A549 (cell line): ENCODE results near the gene TUBG2. TPM values are rescaled to one million over a fixed set of nuclear protein-coding genes. Genes with fewer than 3 reads are reported as not detected.

Source experiments
- ATAC-seq, 2 experiments: fragments of 200-7000 bp in 1 of 2; fragments of >200 bp in 1 of 2; cut with Nextera tagmentation in 1 of 2; cut with Tn5 transposase in 1 of 2; 3 replicates each; pipeline versions ENCODE4 v1.8.0 to v1.9.1; 2018 to 2020; ENCODE audit warnings: mild to moderate bottlenecking in 1 of 2, moderate library complexity in 1 of 2
- CTCF ChIA-PET: fragments of 300-600 bp; sonication (Branson Sonifier 250); formaldehyde crosslinking; extraction: SDS; loops from one replicate; lab custom pipeline; 2021; ENCODE audit warnings: antibody characterized with exemption, inconsistent platforms; lab: Yijun Ruan, JAX
- POLR2A ChIA-PET: fragments of 350-600 bp; formaldehyde crosslinking; extraction: SDS; loops from one replicate; lab custom pipeline; 2021; ENCODE audit warnings: antibody characterized with exemption, inconsistent platforms; lab: Yijun Ruan, JAX
- DNase-seq, 2 experiments: peaks; one replicate each; pipeline versions ENCODE4 v3.0.0 to v3.0.0-alpha.2; 2011 to 2016; ENCODE audit warnings: low read depth in 1 of 2, low spot score in 1 of 2
- FAIRE-seq: peaks from 2 replicates; lab custom pipeline; 2011; peaks lifted over from hg19 to GRCh38; lab: Jason Lieb, UNC
- H3K27ac ChIP-seq, 2 experiments: fragments of >200 bp; sonication (Bioruptor Twin); formaldehyde crosslinking; 3 replicates each; pipeline ENCODE4 v1.5.1; 2016 to 2017
- H3K4me1 ChIP-seq: fragments of >200 bp; sonication (Bioruptor Twin); formaldehyde crosslinking; 3 replicates; pipeline ENCODE4 v1.6.1; 2016
- H3K4me2 ChIP-seq: fragments of >200 bp; sonication (Bioruptor Twin); formaldehyde crosslinking; 3 replicates; pipeline ENCODE4 v1.6.1; 2016
- H3K4me3 ChIP-seq: fragments of >200 bp; sonication (Bioruptor Twin); formaldehyde crosslinking; 3 replicates; pipeline ENCODE4 v1.5.1; 2016
- H3K9me3 ChIP-seq: fragments of >200 bp; sonication (Bioruptor Twin); formaldehyde crosslinking; 3 replicates; pipeline ENCODE4 v1.6.1; 2016
- CBX2 ChIP-seq: fragments of 200-600 bp; sonication (generic); IDR thresholded peaks from 2 replicates; pipeline ENCODE4 v1.6.1; 2016; ENCODE audit warnings: low read depth, mild to moderate bottlenecking, borderline replicate concordance
- CBX8 ChIP-seq: fragments of 200-600 bp; sonication (generic); IDR thresholded peaks from 2 replicates; pipeline ENCODE4 v1.6.1; 2016
- CHD4 ChIP-seq: fragments of 200-600 bp; sonication (generic); IDR thresholded peaks from 2 replicates; pipeline ENCODE4 v1.6.1; 2016; ENCODE audit warnings: antibody characterized with exemption, mild to moderate bottlenecking, borderline replicate concordance
- EP300 ChIP-seq, 2 experiments: fragments of >200 bp; sonication (Bioruptor Twin); formaldehyde crosslinking; IDR thresholded peaks; 2 replicates in 1 of 2; 3 replicates in 1 of 2; pipeline ENCODE4 v1.6.1; 2016 to 2017
- FOXS1 ChIP-seq: fragments of 250-450 bp; sonication (Bioruptor Pico); IDR thresholded peaks from 2 replicates; pipeline ENCODE4 v1.5.0; 2020; ENCODE audit warnings: mild to moderate bottlenecking, moderate library complexity
- HOXB13 ChIP-seq: fragments of 250-450 bp; sonication (Bioruptor Pico); IDR thresholded peaks from 2 replicates; pipeline ENCODE4 v1.5.0; 2020; ENCODE audit warnings: low read depth, mild to moderate bottlenecking, moderate library complexity
- NR3C1 ChIP-seq: fragments of >200 bp; sonication (Bioruptor Twin); formaldehyde crosslinking; IDR thresholded peaks from 3 replicates; pipeline ENCODE4 v1.6.1; 2017
- RARB ChIP-seq: fragments of 250-450 bp; sonication (Bioruptor Pico); IDR thresholded peaks from 2 replicates; pipeline ENCODE4 v1.8.0; 2021; ENCODE audit warnings: mild to moderate bottlenecking, moderate library complexity
- RCOR1 ChIP-seq: fragments of 150-350 bp; IDR thresholded peaks from 2 replicates; pipeline ENCODE4 v1.6.1; 2014; ENCODE audit warnings: antibody characterized with exemption, low read length, low read depth
- ZFP36 ChIP-seq: fragments of 450-650 bp; IDR thresholded peaks from 2 replicates; pipeline ENCODE4 v1.6.1; 2014; ENCODE audit warnings: borderline replicate concordance; ENCODE audit not compliant: partially characterized antibody
- whole genome bisulfite sequencing: methylation state at CpG from one replicate; pipeline ENCODE4 v1.1.6; 2017; ENCODE audit errors: missing lambda C conversion rate; 5-methylcytosine and 5-hydroxymethylcytosine counted together
- polyA plus RNA-seq, 4 experiments: library from polyadenylated mRNA; depleted of rRNA in 3 of 4; stranded (reverse); fragments of >200 nt; fragmentation: RNase III in 1 of 4; extraction: RNeasy Plus Mini Kit Qiagen cat#74134 plus additional on column Dnase treatment in 1 of 4; gene quantifications; 2 replicates in 3 of 4; 3 replicates in 1 of 4; pipeline ENCODE4 v1.2.3, GENCODE V29; 2011 to 2017
- TF ChIP-seq, protein P1 (sequence below): IDR thresholded peaks from 2 replicates; pipeline ENCODE4 v1.6.1; 2012; ENCODE audit warnings: low read depth, borderline replicate concordance
- TF ChIP-seq, protein P2 (sequence below): fragments of 250-450 bp; sonication (Bioruptor Pico); IDR thresholded peaks from 2 replicates; pipeline ENCODE4 v1.5.0; 2020; ENCODE audit warnings: low read depth, mild to moderate bottlenecking, moderate library complexity
- TF ChIP-seq, protein P3 (sequence below): IDR thresholded peaks from 2 replicates; pipeline ENCODE4 v1.6.1; 2012
- TF ChIP-seq, protein P4 (sequence below): fragments of >200 bp; sonication (Bioruptor Twin); formaldehyde crosslinking; IDR thresholded peaks from 2 replicates; pipeline ENCODE4 v1.6.1; 2016
- TF ChIP-seq, protein P5 (sequence below): fragments of >200 bp; sonication (Bioruptor Twin); formaldehyde crosslinking; IDR thresholded peaks from 3 replicates; pipeline ENCODE4 v1.6.1; 2016
- TF ChIP-seq, protein P6 (sequence below): fragments of 150-350 bp; IDR thresholded peaks from 2 replicates; pipeline ENCODE4 v1.6.1; 2014; ENCODE audit warnings: low read depth, mild to moderate bottlenecking, low read length

Gene TUBG2
- polyA plus RNA-seq, 2 of the 4 experiments (the other 2 are of a cell fraction): 14.9 to 30.6 TPM

DNA sequence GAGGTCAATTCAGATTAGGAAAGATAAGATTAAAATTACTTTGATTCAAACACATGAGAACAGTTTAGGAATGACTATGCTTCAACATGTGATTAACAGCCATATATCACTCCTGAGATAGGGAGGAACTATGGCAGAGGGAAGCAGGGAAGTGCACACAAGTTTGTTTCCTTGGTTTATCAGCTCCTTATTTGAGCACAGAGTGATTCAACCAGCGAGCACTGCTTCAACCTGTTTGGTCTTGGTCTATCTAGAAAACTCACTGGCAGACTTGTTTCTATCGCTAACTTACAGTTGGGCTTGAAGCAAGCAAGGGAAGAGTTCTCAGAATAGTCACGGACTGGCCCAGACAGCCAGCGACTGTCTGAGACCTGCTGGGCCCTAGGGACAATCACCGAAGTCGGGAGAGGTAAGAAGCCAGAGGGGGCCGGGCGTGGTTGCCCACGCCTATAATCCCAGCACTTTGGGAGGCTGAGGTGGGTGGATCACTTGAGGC is 26.1 kb upstream of the TUBG2 start:
- WGBS: 76% methylated on average over 9 of the region's 9 CpGs
- TF ChIP-seq, protein P1, sequence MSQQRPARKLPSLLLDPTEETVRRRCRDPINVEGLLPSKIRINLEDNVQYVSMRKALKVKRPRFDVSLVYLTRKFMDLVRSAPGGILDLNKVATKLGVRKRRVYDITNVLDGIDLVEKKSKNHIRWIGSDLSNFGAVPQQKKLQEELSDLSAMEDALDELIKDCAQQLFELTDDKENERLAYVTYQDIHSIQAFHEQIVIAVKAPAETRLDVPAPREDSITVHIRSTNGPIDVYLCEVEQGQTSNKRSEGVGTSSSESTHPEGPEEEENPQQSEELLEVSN: no peak
- TF ChIP-seq CBX2 (no peak), NR3C1 (no peak), CHD4 (no peak), RCOR1 (no peak), RARB (CRISPR knock-in tag) (no peak), EP300 (IDR thresholded peaks at IDR 0.05) (no peak), CBX8 (no peak)
- TF ChIP-seq, protein P2, sequence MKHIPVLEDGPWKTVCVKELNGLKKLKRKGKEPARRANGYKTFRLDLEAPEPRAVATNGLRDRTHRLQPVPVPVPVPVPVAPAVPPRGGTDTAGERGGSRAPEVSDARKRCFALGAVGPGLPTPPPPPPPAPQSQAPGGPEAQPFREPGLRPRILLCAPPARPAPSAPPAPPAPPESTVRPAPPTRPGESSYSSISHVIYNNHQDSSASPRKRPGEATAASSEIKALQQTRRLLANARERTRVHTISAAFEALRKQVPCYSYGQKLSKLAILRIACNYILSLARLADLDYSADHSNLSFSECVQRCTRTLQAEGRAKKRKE (CRISPR knock-in tag): no peak
- TF ChIP-seq, protein P3, sequence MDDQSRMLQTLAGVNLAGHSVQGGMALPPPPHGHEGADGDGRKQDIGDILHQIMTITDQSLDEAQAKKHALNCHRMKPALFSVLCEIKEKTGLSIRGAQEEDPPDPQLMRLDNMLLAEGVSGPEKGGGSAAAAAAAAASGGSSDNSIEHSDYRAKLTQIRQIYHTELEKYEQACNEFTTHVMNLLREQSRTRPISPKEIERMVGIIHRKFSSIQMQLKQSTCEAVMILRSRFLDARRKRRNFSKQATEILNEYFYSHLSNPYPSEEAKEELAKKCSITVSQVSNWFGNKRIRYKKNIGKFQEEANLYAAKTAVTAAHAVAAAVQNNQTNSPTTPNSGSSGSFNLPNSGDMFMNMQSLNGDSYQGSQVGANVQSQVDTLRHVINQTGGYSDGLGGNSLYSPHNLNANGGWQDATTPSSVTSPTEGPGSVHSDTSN: no peak
- TF ChIP-seq, protein P4, sequence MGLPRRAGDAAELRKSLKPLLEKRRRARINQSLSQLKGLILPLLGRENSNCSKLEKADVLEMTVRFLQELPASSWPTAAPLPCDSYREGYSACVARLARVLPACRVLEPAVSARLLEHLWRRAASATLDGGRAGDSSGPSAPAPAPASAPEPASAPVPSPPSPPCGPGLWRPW: no peak
- TF ChIP-seq, protein P5, sequence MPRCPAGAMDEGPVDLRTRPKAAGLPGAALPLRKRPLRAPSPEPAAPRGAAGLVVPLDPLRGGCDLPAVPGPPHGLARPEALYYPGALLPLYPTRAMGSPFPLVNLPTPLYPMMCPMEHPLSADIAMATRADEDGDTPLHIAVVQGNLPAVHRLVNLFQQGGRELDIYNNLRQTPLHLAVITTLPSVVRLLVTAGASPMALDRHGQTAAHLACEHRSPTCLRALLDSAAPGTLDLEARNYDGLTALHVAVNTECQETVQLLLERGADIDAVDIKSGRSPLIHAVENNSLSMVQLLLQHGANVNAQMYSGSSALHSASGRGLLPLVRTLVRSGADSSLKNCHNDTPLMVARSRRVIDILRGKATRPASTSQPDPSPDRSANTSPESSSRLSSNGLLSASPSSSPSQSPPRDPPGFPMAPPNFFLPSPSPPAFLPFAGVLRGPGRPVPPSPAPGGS: no peak
- TF ChIP-seq, protein P6, sequence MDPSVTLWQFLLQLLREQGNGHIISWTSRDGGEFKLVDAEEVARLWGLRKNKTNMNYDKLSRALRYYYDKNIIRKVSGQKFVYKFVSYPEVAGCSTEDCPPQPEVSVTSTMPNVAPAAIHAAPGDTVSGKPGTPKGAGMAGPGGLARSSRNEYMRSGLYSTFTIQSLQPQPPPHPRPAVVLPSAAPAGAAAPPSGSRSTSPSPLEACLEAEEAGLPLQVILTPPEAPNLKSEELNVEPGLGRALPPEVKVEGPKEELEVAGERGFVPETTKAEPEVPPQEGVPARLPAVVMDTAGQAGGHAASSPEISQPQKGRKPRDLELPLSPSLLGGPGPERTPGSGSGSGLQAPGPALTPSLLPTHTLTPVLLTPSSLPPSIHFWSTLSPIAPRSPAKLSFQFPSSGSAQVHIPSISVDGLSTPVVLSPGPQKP: no peak
- ChIA-PET POLR2A (interaction anchor here (0.8 kb wide), 1 partner anchor 26 kb away, joined by 5 read pairs; the partner anchor contains the start of gene TUBG2), CTCF (interaction anchor here (0.5 to 3.4 kb wide), 6 partner anchors 13 to 95 kb away, joined by 3 to 14 read pairs (median 4); no protein-coding TSS in a partner anchor)
- Histone ChIP-seq H3K4me3 (no peak overlapping the region), H3K9me3 (no peaks in the 10 kb centered on the region), H3K4me2 (no peak overlapping the region), H3K27ac (no peak overlapping the region), H3K4me1 (no peaks in the 10 kb centered on the region)
- DNase-seq (no peak), FAIRE-seq (no peak), ATAC-seq (peak; percentile 49 to 50; a peak in 4 of 6 replicates)

DNA sequence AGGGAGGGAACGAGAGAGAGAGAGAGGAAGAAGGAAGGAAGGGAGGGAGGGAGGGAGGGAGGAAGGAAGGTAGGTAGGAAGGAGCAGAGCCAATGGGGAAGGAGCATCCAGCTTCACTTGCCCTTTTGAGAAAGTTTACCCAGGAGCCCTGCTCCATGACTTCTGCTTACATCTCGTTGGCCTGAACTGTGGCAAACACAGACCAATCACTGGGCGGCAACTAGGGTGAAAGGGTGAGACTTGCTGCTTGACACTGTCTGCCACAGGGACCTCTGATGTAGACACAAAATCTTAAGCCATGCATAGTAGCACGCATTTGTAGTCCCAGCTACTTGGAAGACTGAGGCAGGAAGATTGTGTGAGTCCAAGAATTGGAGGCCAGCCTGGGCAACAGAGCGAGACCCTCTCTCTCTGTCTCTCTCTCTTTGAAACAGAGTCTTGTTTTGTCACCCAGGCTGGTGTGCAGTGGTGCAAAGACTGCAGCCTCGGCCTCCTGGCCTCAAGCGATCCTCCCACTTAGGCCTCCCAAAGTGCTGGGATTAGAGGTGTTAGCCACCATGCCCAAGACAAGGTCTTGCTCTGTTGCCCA is 19.5 kb upstream of the TUBG2 start:
- Histone ChIP-seq H3K4me2 (no peak overlapping the region), H3K27ac (no peak overlapping the region), H3K9me3 (no peaks in the 10 kb centered on the region), H3K4me3 (no peak overlapping the region), H3K4me1 (no peaks in the 10 kb centered on the region)
- no peak for TF ChIP-seq RCOR1
- TF ChIP-seq CBX2: no peak
- TF ChIP-seq HOXB13 (CRISPR knock-in tag): no peak
- TF ChIP-seq EP300 (IDR thresholded peaks at IDR 0.05): no peak
- TF ChIP-seq CHD4: no peak
- TF ChIP-seq ZFP36: no peak
- no peak for TF ChIP-seq NR3C1
- no peak for TF ChIP-seq FOXS1 (CRISPR knock-in tag)
- DNase-seq (no peak), FAIRE-seq (no peak), ATAC-seq (peak; percentile 27 to 46; a peak in 3 of 6 replicates)
- ChIA-PET POLR2A (no interaction called here), CTCF (interaction anchor here (1.1 to 1.7 kb wide), 2 partner anchors 36 to 40 kb away, joined by 3 read pairs; no protein-coding TSS in a partner anchor)
- WGBS: 74% methylated on average over 6 of the region's 7 CpGs
